ENCODE data around the gene FILIP1. TPM values are rescaled to one million over a fixed set of nuclear protein-coding genes. Genes with fewer than 3 reads are reported as not detected.

Gene FILIP1
- total RNA-seq, 1 experiment from 2014 or later = 2.9 TPM

- ChIA-PET POLR2A (no interaction called here), CTCF (no interaction called here)
- Mint-ChIP-seq H3K9me3 (no peaks in the 10 kb centered on the region), H3K36me3 (no peaks in the 10 kb centered on the region), H3K4me1 (peaks cover 4% of the 10 kb centered on the region; the same call in 1 of the 2 replicates), H3K27ac (no peak overlapping the region), H3K4me3 (no peak overlapping the region), H3K27me3 (ENCODE audit: low read depth) (no peaks in the 10 kb centered on the region)
- DNase-seq (ENCODE audit: low spot score) (no peak), ATAC-seq (peak; percentile 26; the same call in 1 of the 2 replicates)
- no peak for TF ChIP-seq TEAD4 (CRISPR knock-in tag; IDR thresholded peaks at IDR 0.05)
- TF ChIP-seq ZNF671 (CRISPR knock-in tag; IDR thresholded peaks at IDR 0.05) = no peak
- TF ChIP-seq SMAD4 (CRISPR knock-in tag; IDR thresholded peaks at IDR 0.05) = no peak
- TF ChIP-seq ATF2 (CRISPR knock-in tag; IDR thresholded peaks at IDR 0.05; ENCODE audit: borderline replicate concordance, low read depth) = no peak
- no peak for TF ChIP-seq MAX (CRISPR knock-in tag; IDR thresholded peaks at IDR 0.05)
- no peak for TF ChIP-seq IRF2 (CRISPR knock-in tag; IDR thresholded peaks at IDR 0.05; ENCODE audit: borderline replicate concordance, low read depth)
- TF ChIP-seq KAT7 (CRISPR knock-in tag; IDR thresholded peaks at IDR 0.05; ENCODE audit: borderline replicate concordance) = no peak
- TF ChIP-seq TCF7 (CRISPR knock-in tag; IDR thresholded peaks at IDR 0.05; ENCODE audit: low read depth) = no peak
- no peak for TF ChIP-seq ELF4 (CRISPR knock-in tag; IDR thresholded peaks at IDR 0.05; ENCODE audit: low read depth)
- TF ChIP-seq E2F5 (CRISPR knock-in tag; IDR thresholded peaks at IDR 0.05) = no peak
- TF ChIP-seq FOXP4 (CRISPR knock-in tag; IDR thresholded peaks at IDR 0.05) = no peak
- no peak for TF ChIP-seq MXD4 (CRISPR knock-in tag; IDR thresholded peaks at IDR 0.05; ENCODE audit: borderline replicate concordance)
- TF ChIP-seq ZNF512 (CRISPR knock-in tag; IDR thresholded peaks at IDR 0.05; ENCODE audit: borderline replicate concordance) = no peak
Observed at GRCh38 chr6:75396005-75396800, 97.4 kb downstream of the FILIP1 start.

- H3K27ac Mint-ChIP-seq = no peak overlapping the region
- no peaks in the 10 kb centered on the region for H3K36me3 Mint-ChIP-seq
- CTCF ChIA-PET = interaction anchor here (1.0 kb wide), 1 partner anchor 25 kb away, joined by 4 read pairs; no protein-coding TSS in a partner anchor
- POLR2A ChIA-PET = no interaction called here
- ATAC-seq (peak; percentile 88), DNase-seq (ENCODE audit: low spot score) (no peak)
- H3K27me3 Mint-ChIP-seq (ENCODE audit: low read depth) = no peaks in the 10 kb centered on the region
- H3K9me3 Mint-ChIP-seq = no peaks in the 10 kb centered on the region
- H3K4me1 Mint-ChIP-seq = peaks cover 4% of the 10 kb centered on the region; the same call in 1 of the 2 replicates
- no peak overlapping the region for H3K4me3 Mint-ChIP-seq
- TF ChIP-seq TEAD4 (CRISPR knock-in tag; IDR thresholded peaks at IDR 0.05) (no peak), USF2 (CRISPR knock-in tag; IDR thresholded peaks at IDR 0.05) (no peak), E2F4 (CRISPR knock-in tag; IDR thresholded peaks at IDR 0.05; ENCODE audit: borderline replicate concordance, low read depth) (no peak), GABPB1 (CRISPR knock-in tag; IDR thresholded peaks at IDR 0.05) (no peak), ZNF512 (CRISPR knock-in tag; IDR thresholded peaks at IDR 0.05; ENCODE audit: borderline replicate concordance) (no peak), ATF1 (CRISPR knock-in tag; IDR thresholded peaks at IDR 0.05) (no peak), AR (CRISPR knock-in tag; IDR thresholded peaks at IDR 0.05) (no peak), GTF2I (CRISPR knock-in tag; conservative IDR thresholded peaks at IDR 0.05) (no peak)
Observed at GRCh38 chr6:75393806-75394205, 99.8 kb downstream of the FILIP1 start.
